HEK293 (cell line): ENCODE measurements around the gene NAPG.

Source experiments
- MYNN ChIP-seq: fragments of 450-650 bp; formaldehyde crosslinking; IDR thresholded peaks from 2 replicates; pipeline ENCODE4 v1.5.1; 2016; ENCODE audit warnings: missing biosample characterization, missing genetic modification characterization, borderline replicate concordance
- ZXDB ChIP-seq: fragments of 450-650 bp; formaldehyde crosslinking; IDR thresholded peaks from 2 replicates; pipeline ENCODE4 v1.5.1; 2016; ENCODE audit warnings: missing biosample characterization, missing genetic modification characterization
- TF ChIP-seq, protein P1 (sequence below): fragments of 450-650 bp; formaldehyde crosslinking; IDR thresholded peaks from 2 replicates; pipeline ENCODE4 v1.5.1; 2016; ENCODE audit warnings: missing biosample characterization, missing genetic modification characterization

DNA sequence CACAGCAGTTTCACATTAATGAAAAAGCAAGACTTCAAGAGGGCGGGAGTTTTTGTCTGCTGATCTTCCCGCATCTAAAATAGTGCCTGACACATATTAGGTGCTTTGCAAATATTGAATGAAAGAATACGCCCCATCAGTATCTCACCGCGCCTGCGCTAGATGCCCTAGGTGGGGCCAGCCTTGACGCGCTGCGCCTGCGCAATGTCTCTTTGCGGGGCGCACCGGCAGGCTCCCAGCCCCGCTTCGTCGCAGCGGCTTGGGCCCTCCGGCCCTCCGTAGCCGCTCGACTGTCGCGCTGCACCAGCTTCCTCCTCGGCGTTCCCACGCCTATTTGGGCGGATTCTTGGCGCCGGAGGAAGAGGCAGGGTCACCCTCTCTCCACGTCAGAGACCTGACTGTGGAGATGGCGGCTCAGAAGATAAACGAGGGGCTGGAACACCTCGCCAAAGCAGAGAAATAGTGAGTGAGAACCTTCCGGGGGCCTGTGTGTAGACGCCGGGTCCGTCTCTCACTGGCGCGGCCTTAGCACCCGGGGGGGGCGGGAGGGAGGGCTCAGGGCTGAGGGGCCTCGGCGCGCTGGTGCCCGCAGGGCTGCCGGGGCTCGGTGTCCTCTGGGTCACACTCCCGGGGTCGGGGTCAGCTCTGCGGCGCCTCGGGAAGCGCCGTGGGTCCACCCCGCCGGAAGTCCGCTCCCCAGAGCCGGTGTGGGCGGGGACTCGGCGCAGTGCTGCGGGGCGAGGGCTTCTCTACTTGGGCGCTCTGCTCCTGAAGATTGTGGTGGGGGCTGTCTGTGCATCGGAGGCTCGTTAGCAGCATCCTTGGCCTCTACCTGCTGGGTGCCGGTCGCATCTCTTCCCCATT, at the start of gene NAPG:
- TF ChIP-seq ZXDB (peak; percentile 73), MYNN (tag by site-specific recombination) (no peak)
- TF ChIP-seq, protein P1, sequence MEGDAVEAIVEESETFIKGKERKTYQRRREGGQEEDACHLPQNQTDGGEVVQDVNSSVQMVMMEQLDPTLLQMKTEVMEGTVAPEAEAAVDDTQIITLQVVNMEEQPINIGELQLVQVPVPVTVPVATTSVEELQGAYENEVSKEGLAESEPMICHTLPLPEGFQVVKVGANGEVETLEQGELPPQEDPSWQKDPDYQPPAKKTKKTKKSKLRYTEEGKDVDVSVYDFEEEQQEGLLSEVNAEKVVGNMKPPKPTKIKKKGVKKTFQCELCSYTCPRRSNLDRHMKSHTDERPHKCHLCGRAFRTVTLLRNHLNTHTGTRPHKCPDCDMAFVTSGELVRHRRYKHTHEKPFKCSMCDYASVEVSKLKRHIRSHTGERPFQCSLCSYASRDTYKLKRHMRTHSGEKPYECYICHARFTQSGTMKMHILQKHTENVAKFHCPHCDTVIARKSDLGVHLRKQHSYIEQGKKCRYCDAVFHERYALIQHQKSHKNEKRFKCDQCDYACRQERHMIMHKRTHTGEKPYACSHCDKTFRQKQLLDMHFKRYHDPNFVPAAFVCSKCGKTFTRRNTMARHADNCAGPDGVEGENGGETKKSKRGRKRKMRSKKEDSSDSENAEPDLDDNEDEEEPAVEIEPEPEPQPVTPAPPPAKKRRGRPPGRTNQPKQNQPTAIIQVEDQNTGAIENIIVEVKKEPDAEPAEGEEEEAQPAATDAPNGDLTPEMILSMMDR (tag by site-specific recombination): no peak
